Kidney capillary endothelial cell (primary cell): ENCODE results near the gene BMAL2.

Source experiments
- DNase-seq: peaks from one replicate; pipeline ENCODE4 v3.0.0-alpha.2; 2018; ENCODE audit warnings: low spot score

Gene BMAL2

GRCh38 chr12:27355979-27356378 lies 23.3 kb downstream of the BMAL2 start:
- DNase-seq: no peak

GRCh38 chr12:27359578-27360340 lies 27.1 kb downstream of the BMAL2 start:
- DNase-seq: no peak

GRCh38 chr12:27361372-27361771 lies 28.7 kb downstream of the BMAL2 start:
- DNase-seq: no peak

DNA sequence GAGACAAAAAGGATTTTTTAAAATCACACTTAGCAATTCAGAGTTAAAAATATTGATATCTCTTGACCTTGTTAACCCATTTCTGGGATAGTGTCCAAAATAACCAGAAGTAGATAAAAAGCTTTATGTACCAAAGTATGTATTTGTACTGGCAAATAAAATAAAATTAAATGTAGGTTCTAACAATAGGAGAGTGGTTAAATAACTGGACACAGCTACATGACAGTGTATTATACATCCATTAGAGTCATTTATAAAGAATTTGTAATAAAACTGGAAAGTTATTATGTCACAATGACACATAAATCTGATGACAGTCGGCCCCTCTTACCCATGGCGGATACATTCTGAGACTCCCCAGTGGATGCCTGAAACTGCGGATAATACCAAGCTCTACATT lies 34.0 kb downstream of the BMAL2 start:
- DNase-seq: no peak

GRCh38 chr12:27367078-27367477 lies 34.4 kb downstream of the BMAL2 start:
- DNase-seq: no peak

DNA sequence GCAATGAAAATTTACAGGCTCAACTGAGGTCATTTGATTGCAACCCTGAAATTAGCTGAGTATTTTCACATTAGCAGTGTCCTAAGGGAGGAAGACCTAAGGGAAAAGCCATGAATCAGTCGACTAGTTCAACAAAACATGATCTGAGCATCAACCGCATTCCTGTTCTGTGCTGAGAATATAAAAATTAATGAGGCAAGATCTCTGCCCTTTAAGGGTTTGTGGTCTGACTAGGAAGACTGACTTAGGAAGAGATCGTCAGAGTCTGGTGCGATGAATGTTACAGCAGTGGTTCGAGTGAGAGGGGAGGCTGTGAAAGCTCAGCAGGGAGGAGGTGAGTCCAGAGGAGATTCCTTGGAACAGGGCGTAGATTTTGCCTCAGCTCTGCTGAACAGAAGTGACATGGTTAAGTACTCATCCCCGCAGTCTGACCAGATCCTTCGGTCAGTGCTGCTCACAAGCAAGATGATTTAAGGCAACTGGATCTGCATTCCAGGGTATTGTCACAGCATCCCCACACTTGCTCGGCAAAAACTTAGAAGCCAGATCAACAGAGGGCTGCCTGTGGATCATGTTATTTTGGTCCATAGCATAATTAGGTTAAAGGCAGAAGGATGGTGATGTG lies 49.6 kb downstream of the BMAL2 start:
- no peak for DNase-seq
